IMR-90 (cell line): Measurements from ENCODE around the gene RND1. TPM values are rescaled to one million over a fixed set of nuclear protein-coding genes. Genes with fewer than 3 reads are reported as not detected.

Experiments
- ATAC-seq: fragments of 200-7000 bp; cut with Tn5 transposase; 2 replicates; pipeline ENCODE4 v1.9.1; 2020; ENCODE audit warnings: low read depth, mild to moderate bottlenecking, moderate library complexity
- BruUV-seq: library from RNA; stranded (reverse); fragments of 400-500 nt; replicated peaks from 2 replicates; lab custom pipeline; 2021; lab: Mats Ljungman, UMichigan
- CTCF ChIA-PET: fragments of 300-600 bp; formaldehyde crosslinking; extraction: SDS; loops from one replicate; lab custom pipeline; 2021; ENCODE audit warnings: antibody characterized with exemption; lab: Yijun Ruan, JAX
- POLR2A ChIA-PET: fragments of 300-600 bp; sonication (Branson Sonifier 250); formaldehyde crosslinking; loops from one replicate; lab custom pipeline; 2022; ENCODE audit warnings: antibody characterized with exemption; ENCODE audit not compliant: unreplicated experiment; lab: Charles Lee
- DNase-seq: peaks from one replicate; pipeline ENCODE4 v3.0.0; 2013
- H2AFZ ChIP-seq: replicated peaks from 2 replicates; pipeline ENCODE3; 2013; ENCODE audit warnings: low read length, mild to moderate bottlenecking; ENCODE audit not compliant: poor library complexity
- H2AK5ac ChIP-seq: 2 replicates; pipeline ENCODE4 v1.6.1; 2013; ENCODE audit warnings: low read depth, low read length, inconsistent platforms
- H2AK9ac ChIP-seq: replicated peaks from 2 replicates; pipeline ENCODE3; 2013; ENCODE audit warnings: mild to moderate bottlenecking, low read depth, low read length, moderate library complexity; ENCODE audit not compliant: poor library complexity
- H2BK120ac ChIP-seq: 2 replicates; pipeline ENCODE4 v1.6.1; 2013; ENCODE audit warnings: low read depth, low read length, inconsistent platforms
- H2BK15ac ChIP-seq: 3 replicates; pipeline ENCODE4 v1.6.1; 2013; ENCODE audit warnings: low read depth, low read length, inconsistent platforms
- H2BK20ac ChIP-seq: 2 replicates; pipeline ENCODE4 v1.6.1; 2013; ENCODE audit warnings: low read depth, mild to moderate bottlenecking, inconsistent platforms, low read length, moderate library complexity
- H2BK5ac ChIP-seq: 2 replicates; pipeline ENCODE4 v1.6.1; 2013; ENCODE audit warnings: mild to moderate bottlenecking, low read depth, low read length, inconsistent platforms; ENCODE audit not compliant: poor library complexity, severe bottlenecking
- H3K14ac ChIP-seq: replicated peaks from 2 replicates; pipeline ENCODE4 v1.6.1; 2013; ENCODE audit warnings: low read depth, low read length, inconsistent platforms
- H3K18ac ChIP-seq: 2 replicates; pipeline ENCODE4 v1.6.1; 2013; ENCODE audit warnings: low read depth, low read length, control low read depth
- H3K23ac ChIP-seq: 2 replicates; pipeline ENCODE4 v1.6.1; 2013; ENCODE audit warnings: low read depth, low read length, inconsistent platforms
- H3K27ac ChIP-seq: 2 replicates; pipeline ENCODE4 v1.5.1; 2013; ENCODE audit warnings: mild to moderate bottlenecking, control low read depth, low read length; ENCODE audit not compliant: insufficient read depth
- H3K27me3 ChIP-seq: 2 replicates; pipeline ENCODE4 v1.6.1; 2013; ENCODE audit warnings: low read length; ENCODE audit not compliant: control insufficient read depth, insufficient read depth
- H3K36me3 ChIP-seq: 2 replicates; pipeline ENCODE4 v1.6.1; 2013; ENCODE audit warnings: low read length, mixed read lengths; ENCODE audit not compliant: control insufficient read depth, insufficient read depth
- H3K4ac ChIP-seq: 2 replicates; pipeline ENCODE4 v1.6.1; 2013; ENCODE audit warnings: low read depth, low read length, inconsistent platforms
- H3K4me1 ChIP-seq: 2 replicates; pipeline ENCODE4 v1.6.1; 2013; ENCODE audit warnings: low read length, mixed read lengths; ENCODE audit not compliant: control insufficient read depth, insufficient read depth
- H3K4me2 ChIP-seq: 2 replicates; pipeline ENCODE4 v1.6.1; 2013; ENCODE audit warnings: low read depth, mild to moderate bottlenecking, control low read depth, low read length, moderate library complexity
- H3K4me3 ChIP-seq: 2 replicates; pipeline ENCODE4 v1.5.1; 2013; ENCODE audit warnings: low read depth, mild to moderate bottlenecking, control low read depth, low read length, moderate library complexity; ENCODE audit not compliant: insufficient read depth
- H3K56ac ChIP-seq: 2 replicates; pipeline ENCODE4 v1.6.1; 2013; ENCODE audit warnings: low read length, inconsistent platforms; ENCODE audit not compliant: insufficient read depth; ENCODE audit errors: extremely low read depth
- H3K79me1 ChIP-seq, 2 experiments: 2 replicates each; pipeline ENCODE4 v1.6.1; 2013; ENCODE audit warnings: low read length in 2 of 2, inconsistent platforms in 1 of 2, low read depth in 1 of 2
- H3K9ac ChIP-seq: 2 replicates; pipeline ENCODE4 v1.6.1; 2013; ENCODE audit warnings: low read depth, low read length, control low read depth
- H3K9me1 ChIP-seq: 2 replicates; pipeline ENCODE4 v1.6.1; 2013; ENCODE audit warnings: low read length, inconsistent platforms; ENCODE audit not compliant: insufficient read depth
- H3K9me3 ChIP-seq: 2 replicates; pipeline ENCODE4 v1.6.1; 2013; ENCODE audit warnings: low read length; ENCODE audit not compliant: control insufficient read depth, insufficient read depth
- H4K20me1 ChIP-seq: 2 replicates; pipeline ENCODE4 v1.6.1; 2013; ENCODE audit warnings: low read length, inconsistent platforms; ENCODE audit not compliant: insufficient read depth
- H4K5ac ChIP-seq: 2 replicates; pipeline ENCODE4 v1.6.1; 2013; ENCODE audit warnings: mild to moderate bottlenecking, low read depth, low read length, control low read depth
- H4K8ac ChIP-seq, 2 experiments: 2 replicates each; pipeline ENCODE4 v1.6.1; 2013; ENCODE audit warnings: low read depth in 2 of 2, low read length in 2 of 2, control low read depth in 1 of 2, inconsistent platforms in 1 of 2
- H4K91ac ChIP-seq: 2 replicates; pipeline ENCODE4 v1.6.1; 2013; ENCODE audit warnings: low read depth, low read length, inconsistent platforms; ENCODE audit not compliant: insufficient read depth
- BHLHE40 ChIP-seq: fragments of 150-350 bp; IDR thresholded peaks from 2 replicates; pipeline ENCODE4 v1.6.1; 2016; ENCODE audit warnings: mild to moderate bottlenecking, low read depth, low read length
- CEBPB ChIP-seq: IDR thresholded peaks from 2 replicates; pipeline ENCODE4 v1.6.1; 2012; ENCODE audit warnings: low read depth, low read length, improper control_type of control experiment
- CHD1 ChIP-seq: IDR thresholded peaks from 2 replicates; pipeline ENCODE4 v1.6.1; 2012; ENCODE audit warnings: low read depth, low read length, improper control_type of control experiment
- FOS ChIP-seq: fragments of 150-350 bp; IDR thresholded peaks from 2 replicates; pipeline ENCODE4 v1.6.1; 2016; ENCODE audit warnings: low read depth, low read length
- MAFK ChIP-seq: IDR thresholded peaks from 2 replicates; pipeline ENCODE4 v1.6.1; 2012; ENCODE audit warnings: low read depth, low read length, improper control_type of control experiment
- MAZ ChIP-seq: IDR thresholded peaks from 2 replicates; pipeline ENCODE4 v1.6.1; 2012; ENCODE audit warnings: low read depth, mild to moderate bottlenecking, low read length, improper control_type of control experiment, moderate library complexity, borderline replicate concordance
- MXI1 ChIP-seq: IDR thresholded peaks from 2 replicates; pipeline ENCODE4 v1.6.1; 2012; ENCODE audit warnings: low read depth, mild to moderate bottlenecking, low read length, moderate library complexity, borderline replicate concordance
- NFE2L2 ChIP-seq: fragments of 150-350 bp; IDR thresholded peaks from 2 replicates; pipeline ENCODE4 v1.6.1; 2016; ENCODE audit warnings: low read depth, mild to moderate bottlenecking, low read length
- POLR2A ChIP-seq: IDR thresholded peaks from 2 replicates; pipeline ENCODE4 v1.6.1; 2012; ENCODE audit warnings: mild to moderate bottlenecking, low read depth, low read length
- RAD21 ChIP-seq: IDR thresholded peaks from 2 replicates; pipeline ENCODE4 v1.6.1; 2012; ENCODE audit warnings: low read length, improper control_type of control experiment
- RCOR1 ChIP-seq: IDR thresholded peaks from 2 replicates; pipeline ENCODE4 v1.6.1; 2012; ENCODE audit warnings: mild to moderate bottlenecking, low read length, improper control_type of control experiment; ENCODE audit not compliant: insufficient replicate concordance
- RFX5 ChIP-seq: IDR thresholded peaks from 2 replicates; pipeline ENCODE4 v1.8.0; 2012; ENCODE audit warnings: low read depth, mild to moderate bottlenecking, low read length, moderate library complexity
- SMC3 ChIP-seq: fragments of 150-350 bp; IDR thresholded peaks from 2 replicates; pipeline ENCODE4 v1.6.1; 2016; ENCODE audit warnings: low read depth, mild to moderate bottlenecking, antibody characterized with exemption, low read length, moderate library complexity
- WGBS, 2 experiments: methylation state at CpG; one replicate each; pipeline versions ENCODE4 v1.1.5 to v1.1.7; 2013; ENCODE audit warnings: missing lambda C conversion rate in 2 of 2; ENCODE audit not compliant: insufficient read length in 1 of 2; ENCODE audit errors: extremely low coverage in 2 of 2; 5-methylcytosine and 5-hydroxymethylcytosine counted together
- dilution Hi-C: fragments of 300-500 bp; cut with HindIII; formaldehyde crosslinking; loops from one replicate; pipeline ENCODE4 v1.14.3; 2018; ENCODE audit warnings: low sequenced_read_pairs; ENCODE audit not compliant: unreplicated experiment
- in situ Hi-C: fragments of 300-500 bp; cut with MboI; formaldehyde crosslinking; loops from 3 replicates; pipeline ENCODE4 v1.14.3; 2019; ENCODE audit warnings: low sequenced_read_pairs, inconsistent platforms, mixed read lengths
- intact Hi-C: fragments of 100-400 bp; cut with micrococcal nuclease; formaldehyde crosslinking; loops from 2 replicates; pipeline ENCODE4 v1.10.0; 2022
- polyA plus RNA-seq, 3 experiments: library from polyadenylated mRNA; depleted of rRNA; stranded (reverse); fragments of >200 nt; gene quantifications; 2 replicates each; pipeline ENCODE4 v1.2.3, GENCODE V29; 2012; ENCODE audit warnings: low replicate concordance in 1 of 3
- total RNA-seq: library from RNA; depleted of rRNA; stranded (reverse); fragments of >200 nt; gene quantifications from 2 replicates; pipeline ENCODE4 v1.2.3, GENCODE V29; 2012
- TF ChIP-seq, protein P1 (sequence below): fragments of 150-350 bp; IDR thresholded peaks from 2 replicates; pipeline ENCODE4 v1.6.1; 2017; ENCODE audit warnings: mild to moderate bottlenecking, antibody characterized with exemption, low read length, low read depth
- TF ChIP-seq, protein P2 (sequence below): conservative IDR thresholded peaks from 2 replicates; pipeline ENCODE4 v1.5.1; 2012; ENCODE audit warnings: mild to moderate bottlenecking, low read depth, low read length, improper control_type of control experiment
- TF ChIP-seq, protein P3 (sequence below): fragments of 150-350 bp; IDR thresholded peaks from 2 replicates; pipeline ENCODE4 v1.6.1; 2016; ENCODE audit warnings: low read depth, mild to moderate bottlenecking, low read length, moderate library complexity, borderline replicate concordance

Gene RND1
- total and polyA plus RNA-seq, 2 of the 4 experiments (the other 2 are of a cell fraction), result under 0.01 to 0.21 TPM

DNA sequence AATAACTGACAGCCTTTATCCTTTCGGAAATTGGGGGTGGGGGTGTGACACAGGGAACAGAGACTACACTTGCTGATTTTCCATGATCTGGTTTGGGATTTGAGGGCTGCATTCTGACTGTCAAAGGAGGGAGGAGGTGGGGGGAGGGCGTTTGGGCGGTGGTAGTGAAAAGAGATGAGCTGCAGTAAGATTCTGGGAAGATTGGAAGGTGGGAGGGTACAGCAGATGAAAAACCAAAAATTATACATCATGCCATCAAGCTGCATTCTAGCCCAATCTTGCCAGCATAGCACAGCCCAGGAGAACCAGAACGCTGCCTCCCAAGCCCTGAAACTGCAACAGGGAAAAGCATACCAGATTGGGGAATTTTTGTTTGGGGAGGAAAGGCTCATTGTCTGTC is 2.4 kb downstream of the RND1 start:
- H3K79me1 ChIP-seq, result no peaks in the 10 kb centered on the region
- H3K18ac ChIP-seq, result no peak overlapping the region
- no peak overlapping the region for H3K23ac ChIP-seq
- no peak overlapping the region for H2BK120ac ChIP-seq
- no peaks in the 10 kb centered on the region for H3K4me1 ChIP-seq
- H3K4me2 ChIP-seq, result no peak overlapping the region
- DNase-seq (no peak), ATAC-seq (no peak)
- ChIA-PET POLR2A (no interaction called here), CTCF (no interaction called here)
- H2BK5ac ChIP-seq, result no peak overlapping the region
- no peaks in the 10 kb centered on the region; the same call in 1 of the 2 replicates for H4K20me1 ChIP-seq
- H3K9ac ChIP-seq, result no peak overlapping the region
- H3K36me3 ChIP-seq, result no peaks in the 10 kb centered on the region
- no peak overlapping the region for H4K5ac ChIP-seq
- no peak overlapping the region for H4K8ac ChIP-seq
- H2BK15ac ChIP-seq, result no peak overlapping the region
- no peak overlapping the region for H2AK5ac ChIP-seq
- in situ Hi-C loops (no loop called here), dilution Hi-C loops (no loop called here), intact Hi-C loops (no loop called here)
- H3K56ac ChIP-seq, result no peak overlapping the region
- no CpG with 5 or more reads among the region's 4 CpGs for WGBS, 2 experiments
- no peak overlapping the region for H2AFZ ChIP-seq
- no peak overlapping the region for H3K4ac ChIP-seq
- BruUV-seq, result no TSS peak
- H3K9me3 ChIP-seq, result no peaks in the 10 kb centered on the region
- no peak overlapping the region for H4K91ac ChIP-seq
- H3K4me3 ChIP-seq, result no peak overlapping the region
- TF ChIP-seq, protein P1, sequence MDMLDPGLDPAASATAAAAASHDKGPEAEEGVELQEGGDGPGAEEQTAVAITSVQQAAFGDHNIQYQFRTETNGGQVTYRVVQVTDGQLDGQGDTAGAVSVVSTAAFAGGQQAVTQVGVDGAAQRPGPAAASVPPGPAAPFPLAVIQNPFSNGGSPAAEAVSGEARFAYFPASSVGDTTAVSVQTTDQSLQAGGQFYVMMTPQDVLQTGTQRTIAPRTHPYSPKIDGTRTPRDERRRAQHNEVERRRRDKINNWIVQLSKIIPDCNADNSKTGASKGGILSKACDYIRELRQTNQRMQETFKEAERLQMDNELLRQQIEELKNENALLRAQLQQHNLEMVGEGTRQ, result no peak
- TF ChIP-seq, protein P2, sequence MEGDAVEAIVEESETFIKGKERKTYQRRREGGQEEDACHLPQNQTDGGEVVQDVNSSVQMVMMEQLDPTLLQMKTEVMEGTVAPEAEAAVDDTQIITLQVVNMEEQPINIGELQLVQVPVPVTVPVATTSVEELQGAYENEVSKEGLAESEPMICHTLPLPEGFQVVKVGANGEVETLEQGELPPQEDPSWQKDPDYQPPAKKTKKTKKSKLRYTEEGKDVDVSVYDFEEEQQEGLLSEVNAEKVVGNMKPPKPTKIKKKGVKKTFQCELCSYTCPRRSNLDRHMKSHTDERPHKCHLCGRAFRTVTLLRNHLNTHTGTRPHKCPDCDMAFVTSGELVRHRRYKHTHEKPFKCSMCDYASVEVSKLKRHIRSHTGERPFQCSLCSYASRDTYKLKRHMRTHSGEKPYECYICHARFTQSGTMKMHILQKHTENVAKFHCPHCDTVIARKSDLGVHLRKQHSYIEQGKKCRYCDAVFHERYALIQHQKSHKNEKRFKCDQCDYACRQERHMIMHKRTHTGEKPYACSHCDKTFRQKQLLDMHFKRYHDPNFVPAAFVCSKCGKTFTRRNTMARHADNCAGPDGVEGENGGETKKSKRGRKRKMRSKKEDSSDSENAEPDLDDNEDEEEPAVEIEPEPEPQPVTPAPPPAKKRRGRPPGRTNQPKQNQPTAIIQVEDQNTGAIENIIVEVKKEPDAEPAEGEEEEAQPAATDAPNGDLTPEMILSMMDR, result no peak
- no peak for TF ChIP-seq MAFK
- no peak for TF ChIP-seq NFE2L2
- no peak for TF ChIP-seq MXI1
- TF ChIP-seq BHLHE40, result no peak
- no peak for TF ChIP-seq RFX5
- no peak for TF ChIP-seq FOS
- TF ChIP-seq CEBPB, result no peak
- no peak for TF ChIP-seq RCOR1
- no peak for TF ChIP-seq CHD1
- TF ChIP-seq POLR2A, result no peak
- TF ChIP-seq RAD21, result no peak
- no peak for TF ChIP-seq SMC3
- TF ChIP-seq, protein P3, sequence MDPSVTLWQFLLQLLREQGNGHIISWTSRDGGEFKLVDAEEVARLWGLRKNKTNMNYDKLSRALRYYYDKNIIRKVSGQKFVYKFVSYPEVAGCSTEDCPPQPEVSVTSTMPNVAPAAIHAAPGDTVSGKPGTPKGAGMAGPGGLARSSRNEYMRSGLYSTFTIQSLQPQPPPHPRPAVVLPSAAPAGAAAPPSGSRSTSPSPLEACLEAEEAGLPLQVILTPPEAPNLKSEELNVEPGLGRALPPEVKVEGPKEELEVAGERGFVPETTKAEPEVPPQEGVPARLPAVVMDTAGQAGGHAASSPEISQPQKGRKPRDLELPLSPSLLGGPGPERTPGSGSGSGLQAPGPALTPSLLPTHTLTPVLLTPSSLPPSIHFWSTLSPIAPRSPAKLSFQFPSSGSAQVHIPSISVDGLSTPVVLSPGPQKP, result no peak
- TF ChIP-seq MAZ, result no peak
- H3K27ac ChIP-seq, result no peak overlapping the region
- peaks cover 45% of the 10 kb centered on the region for H3K27me3 ChIP-seq
- H3K9me1 ChIP-seq, result 0 out of 2 replicates have a peak, but pooled peaks cover 5% of the 10 kb centered on the region
- no peak overlapping the region for H2AK9ac ChIP-seq
- H3K14ac ChIP-seq, result no peak overlapping the region
- no peak overlapping the region for H2BK20ac ChIP-seq
